ENCODE results near the gene PPP1R12A. TPM values are rescaled to one million over a fixed set of nuclear protein-coding genes. Genes with fewer than 3 reads are reported as not detected.

The PPP1R12A gene
- total and polyA plus RNA-seq, 9 of the 15 experiments (the other 6 are each of a cell fraction or from before 2014, with no cell fraction given), result 26.4 to 119 (median 53.3) TPM

DNA sequence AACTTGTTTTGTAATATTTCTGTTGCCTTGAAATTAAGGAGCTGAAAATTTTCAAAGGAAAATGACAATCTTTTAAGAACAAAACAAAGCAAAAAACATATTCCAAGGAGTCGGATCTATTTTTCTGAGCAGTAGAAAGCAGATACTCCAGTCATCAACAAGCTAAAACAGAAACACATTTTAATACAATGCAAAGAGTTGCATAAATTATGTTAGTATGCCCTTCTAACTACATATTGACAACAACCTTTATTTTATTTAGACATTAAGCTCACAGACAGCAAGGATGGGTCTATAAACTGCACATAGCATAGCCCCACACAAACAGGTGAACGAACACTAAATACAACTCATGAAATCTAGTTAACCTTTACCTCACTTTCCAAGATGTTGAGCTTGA is 106.0 kb downstream of the PPP1R12A start:
- 100% methylated on average over 2 of the region's 2 CpGs for WGBS (ENCODE audit: insufficient coverage, low coverage, missing lambda C conversion rate)
- ATAC-seq, result no peak
- Histone ChIP-seq H3K9me3 (replicated peaks; ENCODE audit: control insufficient read depth, insufficient read depth, low read depth, low read length) (no peaks in the 10 kb centered on the region), H3K79me2 (ENCODE audit: control insufficient read depth, insufficient read depth, low read length) (peaks cover 33% of the 10 kb centered on the region), H3K9ac (ENCODE audit: insufficient read depth in 1 of 2, low read depth in 2 of 2, low read length in 2 of 2) (no peak overlapping the region), H3K4me1 (replicated peaks in 1 of 2; ENCODE audit: control insufficient read depth in 2 of 2, insufficient read depth in 2 of 2, low read length in 2 of 2) (no peaks in the 10 kb centered on the region), H3K4me2 (ENCODE audit: insufficient read depth, low read length) (no peak overlapping the region), H3K9me1 (ENCODE audit: control insufficient read depth, insufficient read depth, low read length) (no peaks in the 10 kb centered on the region), H3K27ac (ENCODE audit: extremely low read depth, low read depth, low read length) (no peak overlapping the region), H3K36me3 (ENCODE audit: control insufficient read depth, insufficient read depth, low read length) (peaks cover 46% of the 10 kb centered on the region; the same call in 2 of the 3 replicates), H3K4me3 (no peak overlapping the region), H3K27me3 (ENCODE audit: control insufficient read depth in 2 of 2, insufficient read depth in 2 of 2, low read length in 2 of 2) (no peaks in the 10 kb centered on the region), H4K20me1 (replicated peaks; ENCODE audit: control insufficient read depth, insufficient read depth, low read length) (no peaks in the 10 kb centered on the region), H2AFZ (ENCODE audit: low read depth, low read length) (no peak overlapping the region)
- TF ChIP-seq ZNF41 (CRISPR knock-in tag; conservative IDR thresholded peaks at IDR 0.05), result no peak
- no peak for TF ChIP-seq PML (IDR thresholded peaks at IDR 0.05; ENCODE audit: low read length)
- intact Hi-C loops (cut with micrococcal nuclease), result no loop called here
- ChIA-PET CTCF (ENCODE audit: low intra/inter-chr PET ratio) (no interaction called here), POLR2A (no interaction called here)
- no peak for DNase-seq (ENCODE audit: extremely low read depth in 1 of 4, low spot score in 3 of 4)
- no TSS peak for BruUV-seq (replicated peaks)
- in situ Hi-C loops (cut with MboI), result no loop called here
- no peak for FAIRE-seq

- no peak overlapping the region for H2AFZ ChIP-seq (ENCODE audit: low read depth, low read length)
- DNase-seq (ENCODE audit: extremely low read depth in 1 of 4, low spot score in 3 of 4), result no peak
- no peaks in the 10 kb centered on the region for H3K4me1 ChIP-seq (replicated peaks in 1 of 2; ENCODE audit: control insufficient read depth in 2 of 2, insufficient read depth in 2 of 2, low read length in 2 of 2)
- no peak overlapping the region for H3K4me2 ChIP-seq (ENCODE audit: insufficient read depth, low read length)
- no peaks in the 10 kb centered on the region for H3K9me1 ChIP-seq (ENCODE audit: control insufficient read depth, insufficient read depth, low read length)
- H3K27me3 ChIP-seq (ENCODE audit: control insufficient read depth in 2 of 2, insufficient read depth in 2 of 2, low read length in 2 of 2), result no peaks in the 10 kb centered on the region
- no peak overlapping the region for H3K4me3 ChIP-seq
- no peak overlapping the region for H3K9ac ChIP-seq (ENCODE audit: insufficient read depth in 1 of 2, low read depth in 2 of 2, low read length in 2 of 2)
- no peak for ATAC-seq
- H3K27ac ChIP-seq (ENCODE audit: extremely low read depth, low read depth, low read length), result no peak overlapping the region
- no peak for FAIRE-seq
- H3K79me2 ChIP-seq (ENCODE audit: control insufficient read depth, insufficient read depth, low read length), result peaks cover 28% of the 10 kb centered on the region
- CTCF ChIA-PET (ENCODE audit: low intra/inter-chr PET ratio), result no interaction called here
- no peaks in the 10 kb centered on the region for H4K20me1 ChIP-seq (replicated peaks; ENCODE audit: control insufficient read depth, insufficient read depth, low read length)
- in situ Hi-C loops (cut with MboI) (no loop called here), intact Hi-C loops (cut with micrococcal nuclease) (no loop called here)
- 90% methylated on average over 3 of the region's 3 CpGs for WGBS (ENCODE audit: insufficient coverage, low coverage, missing lambda C conversion rate)
- no TSS peak for BruUV-seq (replicated peaks)
- no peaks in the 10 kb centered on the region for H3K9me3 ChIP-seq (replicated peaks; ENCODE audit: control insufficient read depth, insufficient read depth, low read depth, low read length)
- POLR2A ChIA-PET, result no interaction called here
- H3K36me3 ChIP-seq (ENCODE audit: control insufficient read depth, insufficient read depth, low read length), result peaks cover 49% of the 10 kb centered on the region; the same call in 2 of the 3 replicates
- TF ChIP-seq SRSF7 (optimal IDR thresholded peaks at IDR 0.05; ENCODE audit: low read depth, low read length) (no peak), ZNF316 (IDR thresholded peaks at IDR 0.05) (peak; percentile 56), KLF1 (tag; IDR thresholded peaks at IDR 0.05) (no peak), FOS (IDR thresholded peaks at IDR 0.05; ENCODE audit: extremely low read depth, insufficient read length) (no peak), WHSC1 (IDR thresholded peaks at IDR 0.05; ENCODE audit: low read length) (no peak), XRCC4 (IDR thresholded peaks at IDR 0.05; ENCODE audit: extremely low read depth, insufficient read depth, insufficient read length) (no peak), ZFPM2 (CRISPR knock-in tag; IDR thresholded peaks at IDR 0.05) (no peak), ESRRA (IDR thresholded peaks at IDR 0.05; ENCODE audit: borderline replicate concordance, low read depth) (no peak), C11orf30 (IDR thresholded peaks at IDR 0.05; ENCODE audit: low read depth) (peak; percentile 32), MIER1 (IDR thresholded peaks at IDR 0.05; ENCODE audit: low read depth) (no peak), ZBTB33 (CRISPR knock-in tag; IDR thresholded peaks at IDR 0.05) (no peak)
- TF ChIP-seq, protein P1, sequence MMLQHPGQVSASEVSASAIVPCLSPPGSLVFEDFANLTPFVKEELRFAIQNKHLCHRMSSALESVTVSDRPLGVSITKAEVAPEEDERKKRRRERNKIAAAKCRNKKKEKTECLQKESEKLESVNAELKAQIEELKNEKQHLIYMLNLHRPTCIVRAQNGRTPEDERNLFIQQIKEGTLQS (IDR thresholded peaks at IDR 0.05), result no peak
- TF ChIP-seq, protein P1 (CRISPR knock-in tag; conservative IDR thresholded peaks at IDR 0.05), result no peak
Observed at GRCh38 chr12:79827484-79827883, 107.4 kb downstream of the PPP1R12A start.

Data from K562 (cell line).